AG04450 (cell line): Measurements from ENCODE around the gene UCKL1. TPM values are rescaled to one million over a fixed set of nuclear protein-coding genes. Genes with fewer than 3 reads are reported as not detected.

Experiments
- CTCF ChIA-PET: fragments of 300-600, 350-600 bp; formaldehyde crosslinking; extraction: SDS; loops from one replicate; lab custom pipeline; 2022; ENCODE audit warnings: antibody characterized with exemption, inconsistent platforms; lab: Charles Lee
- POLR2A ChIA-PET: fragments of 350-600 bp; formaldehyde crosslinking; extraction: SDS; loops from one replicate; lab custom pipeline; 2021; ENCODE audit warnings: antibody characterized with exemption, inconsistent platforms; lab: Yijun Ruan, JAX
- DNase-seq: peaks from one replicate; pipeline ENCODE4 v3.0.0-alpha.2; 2011; ENCODE audit warnings: low read depth, low spot score
- H3K27ac ChIP-seq: one replicate; pipeline ENCODE4 v1.5.1; 2012; ENCODE audit warnings: low read depth, low read length, control low read depth
- H3K27me3 ChIP-seq: one replicate; pipeline ENCODE4 v1.6.0; 2012; ENCODE audit warnings: low read length; ENCODE audit not compliant: control insufficient read depth, insufficient read depth
- H3K4me3 ChIP-seq: 2 replicates; pipeline ENCODE4 v1.5.1; 2011; ENCODE audit warnings: mild to moderate bottlenecking, low read depth, low read length, control low read depth
- H3K9me3 ChIP-seq: 2 replicates; pipeline ENCODE4 v1.5.1; 2012; ENCODE audit warnings: low read length; ENCODE audit not compliant: control insufficient read depth, insufficient read depth
- CTCF ChIP-seq: IDR thresholded peaks from 2 replicates; pipeline ENCODE4 v1.5.1; 2011; ENCODE audit warnings: low read depth, low read length, control low read depth, inconsistent platforms
- polyA plus RNA-seq: library from polyadenylated mRNA; depleted of rRNA; stranded (reverse); fragments of >200 nt; gene quantifications from 2 replicates; pipeline ENCODE4 v1.2.3, GENCODE V29; 2011

UCKL1 gene
- polyA plus RNA-seq, 1 experiment: 18.0 TPM

GRCh38 chr20:63894358-63895201, 61.6 kb downstream of the UCKL1 start, which contains the start of gene DNAJC5:
TSS of gene DNAJC5 (plus strand) at chr20:63895126. CDS start at chr20:63928346, 33,220 bp downstream.
- H3K27ac ChIP-seq: peak within 1 kb of the TSS; percentile 39
- POLR2A ChIA-PET: interaction anchor here (0.7 to 1.6 kb wide), 4 partner anchors 16 to 61 kb away, joined by 3 to 4 read pairs (median 3); partner anchors contain the start of gene TPD52L2
- no peaks in the 10 kb centered on the region for H3K27me3 ChIP-seq
- no peak for TF ChIP-seq CTCF
- CTCF ChIA-PET: interaction anchor here (0.6 kb wide), 1 partner anchor 252 kb away, joined by 4 read pairs; no protein-coding TSS in a partner anchor
- H3K9me3 ChIP-seq: no peaks in the 10 kb centered on the region; the same call in 1 of the 2 replicates
- H3K4me3 ChIP-seq: peak within 1 kb of the TSS; percentile 72
- peak; percentile 79 for DNase-seq

- peak overlapping the region; percentile 72; the same call in 1 of the 2 replicates for H3K4me3 ChIP-seq
- DNase-seq: no peak
- no peaks in the 10 kb centered on the region for H3K27me3 ChIP-seq
- CTCF ChIA-PET: interaction anchor here (0.6 kb wide), 1 partner anchor 252 kb away, joined by 4 read pairs; no protein-coding TSS in a partner anchor
- H3K27ac ChIP-seq: peak overlapping the region; percentile 39
- TF ChIP-seq CTCF: no peak
- no peaks in the 10 kb centered on the region; the same call in 1 of the 2 replicates for H3K9me3 ChIP-seq
- POLR2A ChIA-PET: interaction anchor here (0.6 to 1.6 kb wide), 5 partner anchors 16 to 61 kb away, joined by 3 to 4 read pairs (median 3); partner anchors contain the start of gene TPD52L2
Measured at GRCh38 chr20:63893999-63894357, 62.2 kb downstream of the UCKL1 start.

GRCh38 chr20:63892402-63892801, 63.8 kb downstream of the UCKL1 start:
- Histone ChIP-seq H3K9me3 (no peaks in the 10 kb centered on the region; the same call in 1 of the 2 replicates), H3K4me3 (no peak overlapping the region), H3K27ac (no peak overlapping the region), H3K27me3 (no peaks in the 10 kb centered on the region)
- DNase-seq: no peak
- POLR2A ChIA-PET: no interaction called here
- CTCF ChIA-PET: no interaction called here
- TF ChIP-seq CTCF: no peak

GRCh38 chr20:63891061-63892002, 64.9 kb downstream of the UCKL1 start:
- POLR2A ChIA-PET: no interaction called here
- no peaks in the 10 kb centered on the region; the same call in 1 of the 2 replicates for H3K9me3 ChIP-seq
- no peak overlapping the region for H3K27ac ChIP-seq
- H3K27me3 ChIP-seq: no peaks in the 10 kb centered on the region
- DNase-seq: no peak
- CTCF ChIA-PET: no interaction called here
- no peak overlapping the region for H3K4me3 ChIP-seq
- TF ChIP-seq CTCF: no peak
